Stimulated activated CD8-positive, alpha-beta memory T cell treated with anti-CD3 and anti-CD28 coated beads, Interleukin-4, amount 100 ng/mL, for 48 hours (primary cell): ENCODE measurements around the gene TIGD1.

Experiments
- DNase-seq: peaks from one replicate; pipeline ENCODE4 v3.0.0-alpha.2; 2020

Gene TIGD1

GRCh38 chr2:232521959-232522622, 28.3 kb downstream of the TIGD1 start:
- DNase-seq: peak; percentile 86

DNA sequence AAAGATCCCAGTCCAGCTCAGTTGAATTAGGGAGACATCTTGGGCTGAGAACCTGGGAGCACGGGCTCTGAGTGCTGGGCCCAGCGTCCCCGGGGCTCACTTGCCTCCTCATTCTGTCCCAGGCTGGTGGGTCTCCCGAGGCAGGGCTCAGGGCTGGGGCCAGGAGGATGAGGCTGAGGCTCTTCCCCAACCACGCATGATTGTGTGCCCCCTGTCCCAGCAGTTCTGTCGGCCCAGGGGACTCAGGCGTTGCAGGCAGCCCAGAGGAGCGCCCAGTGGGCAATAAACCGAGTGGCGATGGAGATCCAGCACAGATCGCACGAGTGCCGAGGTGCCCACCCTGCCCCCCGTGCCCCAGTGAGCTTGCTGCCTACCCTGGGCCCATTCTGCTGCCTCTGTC, 29.3 kb downstream of the TIGD1 start:
- no peak for DNase-seq

GRCh38 chr2:232520489-232520888, 29.9 kb downstream of the TIGD1 start:
- no peak for DNase-seq

DNA sequence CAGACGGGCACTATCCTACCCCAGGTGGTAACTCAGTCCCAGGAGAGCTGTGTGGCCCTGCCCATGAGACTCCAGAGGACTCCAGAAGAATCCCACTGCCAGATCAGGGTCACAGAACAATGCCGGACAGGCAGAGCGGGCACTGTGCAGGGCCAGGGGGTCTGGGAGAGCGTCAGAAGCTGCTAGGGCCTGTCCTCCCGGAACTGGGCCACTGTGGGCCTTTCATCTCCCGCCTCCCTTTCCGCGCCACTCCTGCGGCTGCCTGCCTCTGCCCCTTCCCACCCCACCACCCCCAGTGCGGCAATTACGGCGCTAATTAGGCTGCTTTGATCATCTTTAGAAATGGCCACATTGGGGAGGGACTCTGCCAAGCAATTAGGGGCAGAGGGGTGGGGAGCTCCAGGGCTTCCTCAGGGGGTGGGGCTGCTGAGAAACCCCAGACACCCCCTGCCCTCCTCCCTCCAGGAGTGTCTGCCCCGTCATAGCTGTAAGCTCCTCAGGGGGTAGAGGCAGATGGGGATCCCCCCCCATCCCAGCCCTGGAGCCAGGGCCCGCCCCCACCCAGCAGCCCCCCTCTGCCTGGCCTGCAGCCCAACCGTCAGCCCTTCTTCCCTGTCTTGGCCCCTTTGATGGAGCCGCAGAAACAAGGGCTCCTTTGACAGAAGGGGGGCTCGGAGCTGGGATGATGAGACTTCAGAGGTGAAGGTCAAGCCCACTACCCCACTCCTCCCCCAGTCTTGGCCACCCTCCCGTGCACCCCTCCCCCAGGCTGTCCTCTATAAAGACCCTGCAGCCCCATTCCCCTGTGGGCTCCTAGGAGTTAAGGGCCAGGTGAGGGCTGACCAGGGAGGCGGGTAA, 30.5 kb downstream of the TIGD1 start, which contains the start of gene PRSS56:
TSS of gene PRSS56 (plus strand) at position 808 of the 858 bp plus-strand sequence. CDS start 211 bp downstream, outside the sequence.
- no peak for DNase-seq

GRCh38 chr2:232518844-232519243, 31.5 kb downstream of the TIGD1 start:
- DNase-seq: no peak

DNA sequence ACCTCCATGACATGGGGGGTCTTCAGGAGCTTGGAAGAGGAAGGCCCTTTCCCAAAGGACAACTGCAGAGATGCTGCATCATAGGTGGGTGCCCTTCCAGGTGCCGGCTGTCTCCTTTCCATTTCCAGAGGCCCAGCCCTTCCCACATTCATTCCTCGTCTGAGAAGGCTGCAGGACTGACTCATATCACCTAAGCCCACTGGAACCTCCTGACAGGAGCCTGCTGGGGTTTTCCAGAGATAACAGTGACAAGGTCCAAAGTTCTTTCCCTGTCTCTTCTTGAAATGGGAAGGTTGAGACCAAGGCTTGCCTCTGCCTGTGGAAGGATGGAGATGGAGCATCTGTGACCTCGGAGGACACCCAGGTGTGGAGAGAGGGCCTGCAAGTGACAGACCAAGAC, 33.8 kb downstream of the TIGD1 start:
- DNase-seq: no peak

DNA sequence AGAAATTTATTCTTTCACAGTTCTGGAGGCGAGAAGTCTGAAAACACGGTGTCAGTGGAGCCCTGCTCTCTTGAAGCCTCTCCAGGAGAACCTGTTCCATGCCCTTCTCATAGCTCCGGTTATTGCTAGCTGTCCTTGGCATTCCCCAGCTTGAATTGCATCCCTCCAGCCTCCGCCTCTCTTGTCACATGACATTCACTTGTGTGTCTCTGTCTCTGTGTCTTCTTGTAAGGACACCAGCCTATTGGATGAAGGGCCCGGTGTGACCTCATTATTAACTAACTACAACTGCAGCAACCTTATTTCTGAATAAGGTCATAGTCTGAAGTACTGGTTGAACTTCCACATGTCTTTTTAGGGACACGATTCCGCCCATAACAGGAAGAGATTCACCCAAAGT, 34.7 kb downstream of the TIGD1 start:
- DNase-seq: no peak

DNA sequence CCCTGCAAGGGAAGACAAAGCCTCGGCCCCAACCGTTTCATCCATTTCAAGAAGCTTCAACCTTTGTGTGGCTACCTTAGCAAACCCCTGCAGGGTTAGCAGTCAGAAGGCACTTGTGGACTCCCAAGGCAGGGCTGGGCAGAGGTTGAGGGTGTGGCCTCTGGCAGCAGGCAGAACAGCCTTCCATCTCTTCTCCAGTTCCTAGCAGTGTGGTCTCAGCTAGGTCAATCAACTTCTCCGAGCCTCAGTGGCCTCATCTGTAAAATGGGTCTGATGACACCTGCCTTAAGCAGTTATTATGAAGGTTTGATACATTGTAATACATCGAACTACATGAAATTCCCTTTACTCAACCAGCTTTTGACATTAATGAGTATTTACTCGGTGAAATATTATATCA, 37.0 kb downstream of the TIGD1 start:
- DNase-seq: no peak

GRCh38 chr2:232512602-232513001, 37.8 kb downstream of the TIGD1 start:
- DNase-seq: no peak

GRCh38 chr2:232511336-232511890, 38.9 kb downstream of the TIGD1 start:
- DNase-seq: no peak

DNA sequence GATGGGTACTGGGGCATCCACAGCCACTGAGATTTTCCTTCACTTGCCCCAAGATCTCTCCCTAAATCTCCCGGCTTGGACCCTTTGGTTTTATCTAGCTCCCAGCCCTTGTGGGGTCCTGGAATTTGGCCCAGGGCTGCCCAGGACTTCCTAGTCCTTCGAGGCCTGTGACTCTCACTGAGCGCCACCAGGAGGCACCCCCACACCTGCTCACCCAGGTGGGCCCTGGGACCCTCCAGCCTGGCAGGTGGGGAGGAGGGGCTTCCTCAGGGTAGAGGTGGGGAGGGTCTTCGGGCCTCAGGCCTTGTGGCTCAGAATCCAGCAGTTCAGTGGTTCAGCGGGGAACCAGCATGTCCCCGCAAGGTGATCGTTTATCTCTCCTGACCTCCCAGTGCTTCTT, 42.1 kb downstream of the TIGD1 start:
- DNase-seq: no peak

DNA sequence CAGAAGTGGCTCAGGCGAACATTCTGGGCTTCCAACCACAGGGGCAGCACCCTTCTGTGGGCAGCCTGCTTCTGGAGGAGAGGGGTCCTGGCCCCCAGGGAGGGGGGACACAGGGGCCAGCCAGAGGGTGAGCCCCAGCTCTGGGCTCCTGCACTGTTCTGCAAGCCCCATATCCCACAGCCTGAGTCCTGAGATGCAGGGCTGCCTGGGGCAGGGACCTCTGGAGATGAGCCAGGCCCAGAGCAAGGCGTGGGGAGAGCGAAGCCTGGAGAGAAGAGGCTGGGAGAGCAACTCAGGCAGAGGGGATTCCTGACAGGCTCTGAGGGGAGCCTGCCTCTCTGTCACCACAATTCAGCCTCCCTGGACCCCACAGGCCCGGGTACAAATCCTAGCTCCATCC, 43.6 kb downstream of the TIGD1 start:
- DNase-seq: no peak

DNA sequence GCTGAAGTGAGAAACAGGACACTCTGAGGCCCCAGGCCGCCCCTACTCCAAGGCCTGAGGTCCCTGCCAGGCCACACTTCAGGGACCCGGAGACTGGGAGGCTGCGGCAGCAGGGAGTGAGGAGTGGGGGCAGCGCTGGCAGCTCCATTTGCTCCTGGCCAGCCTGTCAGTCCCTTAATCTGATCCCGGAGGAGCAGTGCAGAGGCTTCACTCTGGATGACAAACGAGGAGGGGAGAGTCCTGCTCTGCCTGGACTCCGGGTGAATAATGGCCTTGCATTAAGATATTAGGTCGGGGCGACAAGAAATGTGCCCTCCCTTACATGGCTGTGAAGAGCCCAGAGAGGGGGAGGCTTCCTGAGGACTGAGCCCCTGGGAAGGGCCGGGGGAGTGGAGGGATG, 44.5 kb downstream of the TIGD1 start:
- DNase-seq: no peak

- DNase-seq: no peak
Observed at GRCh38 chr2:232504438-232504837, 45.9 kb downstream of the TIGD1 start.

- no peak for DNase-seq
Observed at GRCh38 chr2:232503809-232504323, 46.5 kb downstream of the TIGD1 start.

DNA sequence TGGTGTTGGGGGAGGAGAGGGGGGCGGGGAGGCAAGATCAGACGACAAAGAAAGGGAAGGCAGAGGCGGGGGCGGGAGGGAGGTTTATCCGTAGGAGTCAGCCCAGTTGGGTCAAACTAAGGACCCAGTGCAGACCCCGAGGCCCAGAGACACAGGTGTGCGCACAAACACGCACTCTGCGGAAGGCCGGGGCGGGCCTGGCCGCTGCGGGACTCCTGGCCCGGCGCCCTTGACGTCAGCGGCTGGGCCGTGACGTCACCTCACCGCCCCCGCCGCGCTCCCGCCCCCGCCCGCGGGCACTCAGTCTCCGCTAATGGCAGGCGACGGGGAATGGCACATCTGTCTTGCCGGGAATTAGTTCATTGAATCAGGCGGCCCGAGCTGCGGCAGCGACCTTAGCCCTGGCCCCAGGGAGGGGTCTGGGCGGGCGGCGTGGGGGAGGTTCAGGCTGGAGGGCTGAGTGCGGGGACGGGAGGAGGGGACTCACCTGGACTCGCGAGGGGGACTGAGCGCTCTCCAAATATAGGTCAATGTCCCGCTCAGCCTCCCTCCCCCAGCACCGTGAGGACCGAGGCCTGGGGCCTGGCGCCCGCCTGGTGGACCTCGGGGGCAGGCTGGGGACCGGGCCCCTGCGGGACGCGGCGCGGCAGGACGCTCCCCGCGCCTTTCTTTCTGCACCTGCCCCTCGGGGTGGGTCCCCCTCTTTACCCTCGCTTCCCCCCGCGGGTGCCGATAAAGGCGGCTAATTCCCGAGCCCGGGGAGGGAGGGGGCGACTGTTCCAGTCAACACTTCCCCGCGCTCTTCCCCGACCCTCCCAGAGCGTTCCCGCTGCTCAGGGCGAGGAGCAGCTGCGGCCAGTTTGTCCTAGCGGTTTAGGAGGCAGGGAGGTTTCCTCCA, 47.2 kb downstream of the TIGD1 start:
- DNase-seq: peak; percentile 58

DNA sequence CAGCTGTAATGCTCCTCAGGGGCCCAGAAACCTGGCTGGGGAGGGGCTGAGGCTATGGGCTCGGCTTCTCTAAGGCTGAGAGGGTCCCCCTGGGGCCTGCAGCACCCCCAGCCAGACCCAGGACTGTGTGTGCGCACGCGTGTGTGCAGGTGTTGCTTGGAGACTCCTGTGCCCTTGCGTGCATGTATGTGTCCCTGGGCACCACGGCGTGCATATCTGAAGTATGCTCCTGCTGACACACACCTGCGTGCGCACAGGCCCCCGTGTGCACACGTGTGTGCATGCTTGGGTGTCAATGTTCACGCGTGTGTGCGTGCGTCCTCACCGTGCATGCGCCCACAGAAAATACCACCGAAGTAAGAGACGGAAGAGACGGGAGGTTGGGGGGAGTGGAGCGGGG, 47.8 kb downstream of the TIGD1 start:
- DNase-seq: no peak

DNA sequence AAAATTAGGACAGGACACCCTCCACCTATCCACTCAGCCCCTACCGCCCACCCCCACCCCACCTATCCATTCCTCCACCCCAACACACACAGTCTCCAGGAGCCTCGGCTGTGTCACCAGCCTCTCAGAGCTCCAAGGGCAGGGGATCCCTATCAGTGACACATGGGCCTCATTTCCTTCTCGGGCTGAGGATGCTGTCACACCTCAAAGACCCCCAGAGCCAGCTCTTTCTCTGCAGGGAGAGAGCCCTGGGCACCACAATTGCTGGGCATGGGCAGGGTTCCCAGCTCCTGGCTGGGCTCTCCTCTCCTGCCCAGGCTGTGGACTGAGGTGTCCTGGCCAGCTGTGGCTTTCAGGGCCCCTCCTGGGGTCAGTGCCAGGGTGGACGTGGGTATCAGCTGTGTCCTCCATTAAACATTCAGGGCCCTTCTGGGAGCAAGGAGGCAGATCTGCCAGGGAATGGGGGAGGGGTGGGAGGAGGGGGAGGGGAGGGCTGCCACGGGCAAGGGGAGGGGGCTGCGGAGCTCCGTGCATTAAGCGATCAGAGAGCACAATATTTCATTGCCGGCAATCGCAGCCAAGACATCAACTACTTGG, 48.5 kb downstream of the TIGD1 start:
- DNase-seq: no peak

DNA sequence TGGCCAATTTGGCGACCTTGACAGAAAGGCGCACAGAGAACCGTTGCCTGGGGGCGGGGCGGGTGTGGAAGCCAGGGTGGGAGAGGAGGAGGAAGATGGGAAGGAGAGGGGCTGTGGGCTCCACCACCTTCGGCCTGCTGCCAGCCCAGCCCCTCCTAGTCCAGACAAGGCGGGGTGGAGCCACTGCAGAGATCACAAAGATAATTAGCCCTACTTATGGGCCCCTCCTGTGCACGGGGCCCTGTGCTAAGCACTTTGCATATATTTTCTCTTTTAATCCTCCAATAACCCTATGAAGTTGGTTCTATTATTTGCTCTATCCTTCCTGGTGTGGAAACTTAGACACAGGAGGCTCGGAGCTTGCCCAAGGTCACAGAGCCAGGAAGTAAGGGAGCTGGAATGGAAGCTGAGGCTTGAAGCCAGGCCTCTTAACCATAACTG, 49.0 kb downstream of the TIGD1 start:
- no peak for DNase-seq

- DNase-seq: no peak
Observed at GRCh38 chr2:232498452-232498851, 51.9 kb downstream of the TIGD1 start.
